Stimulated activated CD8-positive, alpha-beta memory T cell treated with anti-CD3 and anti-CD28 coated beads, Interleukin-12 subunit alpha, Interleukin-12 subunit beta, amount 100 ng/mL, for 4 hours (primary cell): ENCODE measurements around the gene LRRC8C.

Experiments
- DNase-seq: peaks from one replicate; pipeline ENCODE4 v3.0.0-alpha.2; 2020; ENCODE audit warnings: low read depth

Gene LRRC8C

DNA sequence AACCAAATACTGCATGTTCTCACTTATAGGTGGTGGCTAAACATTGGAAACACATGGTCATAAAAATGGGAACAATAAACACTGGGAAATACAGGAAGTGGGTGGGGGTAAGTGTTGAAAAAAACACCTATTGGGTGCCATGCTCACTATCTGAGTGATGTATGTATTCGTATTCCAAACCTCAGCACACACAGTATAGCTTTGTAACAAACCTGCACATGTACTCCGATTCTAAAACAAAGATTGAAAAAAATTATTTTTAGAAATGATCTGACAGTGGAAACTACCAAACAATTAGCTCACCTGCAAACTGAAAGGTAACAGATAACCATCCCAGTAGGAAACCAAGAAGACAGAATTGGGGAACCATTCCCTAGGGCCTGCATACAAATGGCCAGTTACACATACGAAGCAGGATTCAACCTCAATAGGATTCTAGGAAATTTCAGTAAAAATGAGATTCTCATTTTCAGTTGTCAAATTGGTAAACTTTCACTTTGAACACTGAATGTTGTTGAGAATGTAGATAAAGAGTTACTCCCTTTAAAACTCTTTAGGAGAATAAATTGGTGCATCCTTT, 99.8 kb downstream of the LRRC8C start:
- no peak for DNase-seq

DNA sequence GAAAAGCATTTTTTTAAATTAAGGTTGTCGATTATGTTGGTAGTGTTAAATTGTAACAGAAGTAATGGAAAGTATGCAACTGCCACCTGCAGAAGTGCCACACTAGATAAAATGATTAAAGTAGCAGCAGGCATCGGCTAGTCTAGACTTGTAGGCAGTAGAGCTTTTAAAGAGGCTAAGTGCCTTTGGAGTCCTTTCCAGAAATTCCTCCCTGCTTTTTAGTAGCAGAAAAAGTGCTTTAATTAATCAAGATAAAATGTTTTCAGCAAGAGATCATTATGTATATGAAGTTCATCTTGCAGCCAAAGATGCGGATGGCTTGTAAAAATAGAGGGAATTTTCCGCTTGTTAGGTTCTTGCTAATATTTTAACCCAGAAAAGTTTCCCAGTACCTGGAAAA, 100.8 kb downstream of the LRRC8C start:
- no peak for DNase-seq

DNA sequence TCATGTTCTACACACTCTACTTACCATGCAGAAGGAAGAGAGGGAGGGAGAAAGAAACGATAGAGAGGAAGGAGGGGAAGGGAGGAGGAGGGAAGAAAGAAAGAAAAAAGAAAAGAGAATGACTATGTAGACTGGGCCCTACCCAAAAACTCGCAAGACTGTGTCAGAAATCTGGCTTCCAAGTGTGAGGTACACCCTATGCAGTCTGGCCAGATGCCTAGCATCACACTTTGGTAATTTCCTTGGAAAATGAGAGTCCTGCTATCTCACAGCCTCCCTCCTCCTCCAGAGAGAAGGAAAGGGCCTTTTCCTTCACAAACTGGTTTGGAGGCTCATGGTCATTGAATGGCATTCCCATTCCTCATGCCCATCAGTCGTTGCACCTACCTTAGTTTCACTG, 101.5 kb downstream of the LRRC8C start:
- DNase-seq = no peak

DNA sequence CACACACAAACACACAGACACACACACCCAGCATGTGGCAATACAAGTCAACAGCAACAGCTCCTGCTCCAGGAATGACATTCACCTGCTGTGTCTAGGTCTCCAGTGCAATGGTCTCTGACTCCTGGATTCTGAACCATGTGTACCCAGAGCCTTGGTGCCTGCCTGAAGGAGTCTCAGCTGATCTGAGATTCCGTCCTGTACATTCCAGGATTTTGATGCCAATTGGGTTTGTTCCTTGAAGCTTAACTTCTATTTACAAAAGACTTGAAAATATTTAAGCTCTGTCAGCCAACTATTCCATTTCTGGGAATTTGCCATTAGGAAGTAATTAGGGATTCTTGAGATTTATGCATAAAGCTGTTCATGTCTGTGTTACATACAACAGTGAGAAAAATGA, 102.6 kb downstream of the LRRC8C start:
- DNase-seq = no peak

DNA sequence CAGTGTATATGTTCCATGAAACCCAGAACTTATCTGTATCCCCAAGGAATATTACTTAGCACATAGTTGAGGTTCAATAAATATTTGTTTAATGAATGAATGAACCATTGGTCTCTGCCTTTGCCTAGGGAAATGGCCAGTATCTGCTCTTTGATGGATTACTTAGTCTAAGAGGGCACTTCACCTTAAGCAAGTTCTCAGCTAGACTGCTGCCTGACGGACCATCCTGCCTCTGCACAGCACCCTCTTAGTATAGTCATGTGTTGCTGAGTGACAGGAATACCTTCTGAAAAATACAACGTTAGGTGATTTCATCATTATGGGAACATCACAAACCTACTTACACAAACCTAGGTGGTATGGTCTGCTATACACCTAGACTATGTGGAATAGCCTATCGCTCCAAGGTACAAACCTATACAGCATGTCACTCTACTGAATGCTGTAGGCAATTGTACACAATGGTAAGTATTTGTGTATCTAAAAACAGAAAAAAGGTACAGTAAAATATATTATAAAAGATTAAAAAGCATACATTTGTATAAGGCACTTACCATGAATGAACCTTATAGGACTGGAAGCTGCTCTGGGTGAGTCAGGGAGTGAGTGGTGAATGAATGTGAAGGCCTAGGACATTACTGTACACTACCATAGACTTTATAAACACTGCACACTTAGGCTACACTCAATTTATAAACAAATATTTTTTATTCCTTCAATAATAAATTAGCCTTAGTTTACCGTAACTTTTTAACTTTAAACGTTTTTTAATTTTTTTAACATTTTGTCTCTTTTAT, 104.2 kb downstream of the LRRC8C start:
- DNase-seq = no peak

DNA sequence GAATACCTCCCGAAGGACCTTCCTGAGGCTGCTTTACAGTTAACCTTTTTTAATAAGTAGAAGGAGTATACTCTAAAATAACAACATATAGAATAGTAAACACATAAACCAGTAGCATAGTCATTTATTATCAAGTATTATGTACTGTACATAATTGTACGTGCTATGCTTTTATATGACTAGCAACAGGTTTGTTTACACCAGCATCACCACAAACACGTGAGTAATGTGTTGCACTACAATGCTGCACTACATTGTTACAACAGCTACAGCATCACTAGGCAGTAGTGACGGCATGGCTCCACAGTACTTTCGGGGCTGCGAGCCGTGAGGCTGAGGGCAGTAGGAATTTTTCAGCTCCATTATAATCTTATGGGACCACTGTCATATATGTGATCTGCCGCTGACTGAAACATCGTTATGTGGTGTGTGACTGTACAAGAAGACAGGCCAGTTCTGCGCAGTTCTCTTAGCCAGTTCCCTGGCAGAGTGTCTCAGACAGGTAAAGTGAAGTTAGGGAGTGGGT, 105.1 kb downstream of the LRRC8C start:
- no peak for DNase-seq

DNA sequence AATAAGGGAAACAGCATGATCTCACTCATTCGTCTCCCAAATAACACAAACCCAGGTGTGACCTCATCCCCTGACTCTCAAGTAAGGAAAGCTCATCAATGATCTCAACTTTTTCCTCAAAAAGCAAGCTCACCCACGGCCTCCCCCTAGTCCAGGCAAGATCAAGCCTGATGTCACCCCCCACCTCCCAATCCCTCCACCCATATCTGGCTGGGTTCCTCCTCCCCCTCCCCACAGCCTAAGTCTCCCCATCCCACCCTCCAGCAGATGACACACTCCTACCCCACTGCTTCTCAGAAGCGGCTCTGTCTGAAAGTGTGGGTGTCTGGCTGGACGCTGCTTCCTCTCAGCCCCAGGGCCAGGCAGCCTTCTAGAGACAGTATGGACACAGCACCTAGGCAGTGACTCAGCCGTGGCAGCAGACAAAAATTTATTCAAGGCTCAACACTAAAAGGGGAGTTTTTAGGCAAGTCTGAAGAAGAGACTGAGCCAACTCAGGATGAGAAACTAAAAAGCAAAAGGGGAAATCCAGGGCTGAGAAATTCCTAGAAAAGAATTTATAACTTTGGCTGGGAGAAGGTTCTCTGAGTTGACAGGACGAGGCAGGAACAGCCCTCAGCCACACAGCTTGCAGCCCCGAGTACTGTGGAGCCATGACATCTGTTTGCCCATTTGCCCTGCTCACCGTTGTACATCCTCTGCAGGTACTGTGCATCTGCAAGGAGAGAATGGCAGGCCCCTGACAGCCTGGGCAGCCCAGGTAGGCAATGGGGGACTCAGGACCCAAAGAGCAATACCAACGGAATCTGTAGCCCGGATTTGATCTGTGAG, 106.3 kb downstream of the LRRC8C start:
- DNase-seq = no peak

DNA sequence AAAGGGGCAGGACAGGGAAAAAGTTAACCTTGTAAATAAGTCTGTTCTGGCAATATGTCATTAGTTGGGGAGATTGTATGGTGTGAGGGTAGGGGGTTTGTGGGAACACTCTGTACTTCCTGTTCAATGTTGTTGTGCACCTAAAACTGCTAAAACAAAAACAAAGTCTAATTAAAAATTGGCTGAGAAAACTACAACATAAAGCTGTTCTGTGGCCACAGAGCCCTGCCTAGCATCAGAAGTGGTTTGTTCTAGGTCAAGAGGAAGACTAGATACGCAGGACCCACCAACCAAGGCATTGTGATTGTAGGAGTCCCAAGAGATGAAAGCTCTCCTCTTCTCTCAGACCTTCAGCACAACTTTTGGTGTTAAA, 106.9 kb downstream of the LRRC8C start:
- DNase-seq = no peak

DNA sequence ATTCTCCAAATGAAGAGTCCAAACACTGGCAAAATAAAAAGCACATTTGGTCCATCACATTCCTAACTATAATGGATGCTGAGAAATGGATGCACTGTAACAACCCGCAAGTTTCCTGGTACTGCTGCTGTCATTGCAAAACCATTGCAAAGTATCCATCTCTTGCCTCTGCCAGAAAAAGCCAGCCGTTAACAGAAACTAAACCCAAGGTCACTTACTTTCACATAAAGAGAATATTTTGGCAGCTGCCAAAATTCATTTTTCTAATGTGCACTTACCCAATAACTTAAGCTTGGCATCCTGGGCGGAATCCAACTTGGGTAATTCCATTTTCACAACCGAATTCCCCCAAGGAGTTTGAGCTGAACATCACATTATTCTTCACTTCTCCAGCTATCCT, 110.9 kb downstream of the LRRC8C start:
- no peak for DNase-seq

DNA sequence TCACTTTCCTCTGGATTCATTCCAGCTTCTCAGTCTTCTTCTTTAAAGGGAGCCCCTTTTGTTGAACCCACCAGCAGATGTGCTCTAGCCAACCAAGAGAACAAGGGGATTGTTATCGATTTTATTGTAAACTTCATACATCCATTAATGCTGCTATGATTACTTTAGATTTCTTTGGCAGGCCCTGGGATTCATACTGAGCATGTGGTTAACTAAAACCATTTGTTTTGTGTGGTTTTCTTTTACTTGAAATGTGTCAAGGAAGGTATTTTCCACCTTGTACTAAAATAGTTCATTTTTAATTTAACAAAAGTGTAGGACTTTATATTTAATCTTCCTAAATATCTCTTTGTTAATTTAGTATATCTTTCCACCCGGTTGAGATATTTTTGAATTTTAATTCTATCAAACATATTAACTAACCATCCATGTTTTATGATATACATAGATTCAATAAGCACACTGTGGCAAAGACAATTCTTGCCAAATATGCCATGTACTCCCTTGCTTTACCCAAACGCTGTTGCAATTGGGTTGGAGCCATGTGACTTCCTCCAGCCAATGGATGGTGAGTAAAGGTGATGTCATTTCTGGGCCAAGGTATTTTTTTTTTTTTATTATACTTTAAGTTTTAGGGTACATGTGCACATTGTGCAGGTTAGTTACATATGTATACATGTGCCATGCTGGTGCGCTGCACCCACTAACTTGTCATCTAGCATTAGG, 113.7 kb downstream of the LRRC8C start:
- no peak for DNase-seq

DNA sequence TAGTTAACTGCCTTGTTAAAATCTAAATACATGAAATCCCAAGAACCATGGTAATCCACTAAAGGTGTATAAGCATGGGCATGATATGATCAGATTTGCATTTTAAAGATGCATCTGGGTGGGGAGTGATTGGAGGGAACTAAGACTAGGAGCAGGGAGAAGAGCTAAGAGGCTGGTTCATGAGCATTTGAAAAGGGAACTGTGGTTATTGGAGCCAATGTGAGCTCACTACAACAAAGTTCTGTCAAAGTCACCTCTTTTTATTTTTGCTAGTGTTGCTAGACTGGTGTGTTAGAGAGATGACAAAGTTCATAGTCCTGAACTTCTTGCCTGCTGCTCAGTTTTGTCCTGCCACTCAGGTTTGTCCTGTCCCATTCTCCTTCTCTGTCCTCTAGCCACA, 120.8 kb downstream of the LRRC8C start:
- no peak for DNase-seq

DNA sequence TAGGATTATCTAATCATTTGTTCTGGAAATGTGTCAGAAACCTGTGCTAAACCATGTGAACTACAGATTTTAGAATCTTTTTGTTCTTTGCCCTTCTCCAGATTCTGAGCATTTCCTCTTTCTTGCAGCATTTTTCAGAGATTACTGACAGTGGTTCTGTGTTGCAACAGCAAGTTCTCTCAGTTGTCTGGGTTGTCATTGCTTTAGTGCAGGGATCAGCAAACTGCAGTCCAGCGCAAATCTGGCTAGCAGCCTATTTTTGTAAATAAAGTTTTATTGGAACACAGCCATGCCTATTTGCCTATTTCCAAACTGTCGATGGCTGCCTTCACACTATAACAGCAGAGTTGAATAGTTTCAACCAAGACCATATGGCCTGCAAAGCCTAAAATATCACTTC, 121.6 kb downstream of the LRRC8C start:
- DNase-seq = no peak

DNA sequence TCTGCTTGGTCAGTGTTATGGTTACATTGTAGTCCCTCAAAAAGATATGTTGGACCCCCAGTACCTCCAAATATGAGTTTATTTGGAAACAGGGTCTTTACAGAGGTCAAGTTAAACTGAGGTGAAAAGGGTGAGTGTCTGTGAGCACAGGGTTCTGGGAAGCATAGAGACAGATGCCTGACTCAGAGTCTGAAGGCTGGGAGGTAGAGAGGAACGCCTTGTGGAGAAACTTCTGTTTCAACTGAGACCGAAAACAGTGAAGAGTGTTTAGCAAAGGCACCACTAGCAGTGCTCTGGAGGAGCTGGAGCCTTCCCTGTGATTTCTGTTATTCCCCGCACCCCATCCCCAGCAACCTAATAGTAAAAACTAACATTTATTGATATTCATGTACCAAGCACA, 122.7 kb downstream of the LRRC8C start:
- no peak for DNase-seq

DNA sequence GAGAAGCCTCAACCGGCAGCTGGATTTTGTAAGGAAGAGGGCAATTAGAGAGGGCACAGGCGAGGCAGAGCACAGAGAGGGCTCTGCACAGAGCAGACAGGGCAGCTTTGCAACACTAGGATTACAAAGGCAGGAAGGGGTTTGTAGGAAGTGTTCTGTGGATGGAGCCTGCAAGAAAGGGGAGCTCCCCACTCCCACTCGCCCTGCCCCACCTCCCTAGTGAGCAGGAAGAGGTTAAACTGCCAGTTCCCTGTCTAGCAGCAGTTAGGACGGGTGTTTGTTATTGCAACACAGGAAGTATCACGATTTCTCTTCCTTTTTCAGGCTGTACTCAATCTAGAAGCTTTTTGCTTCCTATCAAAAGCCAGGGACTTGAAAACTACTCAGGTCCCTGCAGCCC, 124.6 kb downstream of the LRRC8C start:
- no peak for DNase-seq

DNA sequence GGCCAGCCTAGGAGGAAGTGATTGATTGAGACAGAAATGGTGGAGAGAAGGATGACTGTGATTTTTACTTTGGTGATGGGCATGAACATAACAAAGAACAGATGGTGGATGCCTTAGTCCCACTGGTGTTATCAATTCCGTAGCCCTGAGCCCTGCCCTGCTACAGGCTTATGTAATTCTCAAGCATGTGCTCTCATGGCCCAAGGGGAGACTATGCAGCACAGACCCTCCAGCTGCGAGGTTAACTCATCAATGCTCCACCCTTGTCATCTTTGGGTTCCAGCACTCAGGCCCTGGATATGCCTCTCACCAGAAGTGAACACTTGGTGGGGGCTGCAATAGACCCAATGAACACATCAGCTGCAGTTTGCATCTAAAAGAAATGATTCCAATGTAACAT, 125.2 kb downstream of the LRRC8C start:
- no peak for DNase-seq

DNA sequence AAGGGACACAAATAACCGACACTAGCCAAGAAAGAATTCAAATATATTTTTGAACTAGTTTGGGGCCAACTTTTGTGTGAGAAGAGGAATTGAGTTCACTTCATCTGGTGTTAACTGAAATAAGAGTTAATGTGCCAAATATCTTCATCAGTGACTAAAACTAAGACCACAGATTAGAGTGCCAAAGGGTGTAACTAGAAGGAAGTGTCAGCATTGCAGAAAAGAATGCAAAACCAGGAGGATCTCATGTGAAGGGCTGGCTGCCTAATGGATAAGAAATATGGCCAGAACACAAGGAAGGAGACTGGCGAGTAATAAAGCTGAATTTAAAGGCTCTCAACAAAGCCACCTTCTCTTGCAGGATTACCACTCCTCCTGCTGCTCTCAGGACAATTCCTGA, 126.1 kb downstream of the LRRC8C start:
- DNase-seq = no peak

DNA sequence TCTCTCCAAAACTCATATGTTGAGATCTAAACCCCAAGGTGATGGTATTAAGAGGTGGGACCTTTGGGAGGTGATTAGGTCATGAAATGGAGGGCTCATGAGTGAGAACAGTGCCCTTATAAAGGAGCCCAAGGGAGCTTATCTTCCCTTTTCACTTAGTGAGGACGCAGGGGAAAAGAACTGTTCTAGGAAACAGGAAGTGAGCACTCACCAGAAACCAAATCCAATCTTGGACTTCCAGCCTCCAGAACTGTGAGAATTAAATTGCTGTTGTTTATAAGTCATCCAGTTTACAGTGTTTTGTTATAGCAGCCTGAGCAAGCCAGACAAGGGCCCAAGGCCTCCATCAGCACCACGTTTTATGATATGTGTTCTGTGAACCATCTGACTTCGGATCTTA, 127.6 kb downstream of the LRRC8C start:
- no peak for DNase-seq

DNA sequence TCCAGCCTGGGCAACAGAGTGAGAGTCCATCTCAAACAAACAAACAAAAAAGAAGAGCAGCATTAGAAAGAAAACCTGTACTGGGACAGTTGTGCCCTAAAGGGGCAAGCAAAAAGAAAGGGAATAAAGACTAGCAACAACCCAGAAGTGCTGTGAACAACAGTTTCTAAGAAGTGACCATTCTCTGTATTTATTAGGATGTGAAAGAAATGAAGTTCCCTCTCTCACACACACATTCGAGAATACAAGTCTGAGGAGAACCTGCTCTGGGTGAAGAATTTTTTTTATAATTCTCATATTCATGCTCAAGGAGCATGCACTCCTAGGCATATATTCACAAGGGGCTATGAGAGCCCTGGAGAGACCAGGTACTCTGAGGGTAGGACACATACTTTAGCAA, 128.4 kb downstream of the LRRC8C start:
- no peak for DNase-seq

DNA sequence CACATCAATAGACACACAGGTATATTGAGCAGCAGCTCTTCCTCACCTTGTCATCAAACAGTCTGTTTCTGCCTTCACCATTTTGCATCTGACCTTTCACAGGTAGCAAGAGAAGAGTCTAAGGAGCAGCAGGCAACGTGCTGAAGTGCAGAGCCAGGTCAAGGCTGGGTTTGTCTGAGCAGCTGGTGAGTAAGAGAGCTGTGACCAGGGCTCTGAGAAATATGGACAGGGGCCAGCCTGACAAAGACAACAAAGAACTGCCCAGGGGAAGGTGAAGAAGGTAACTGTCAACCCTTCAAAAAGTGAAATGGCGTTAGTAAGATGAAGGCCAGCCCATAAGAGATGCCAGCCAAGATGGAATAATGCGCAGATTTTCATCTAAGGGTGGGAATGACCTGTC, 129.0 kb downstream of the LRRC8C start:
- DNase-seq = no peak

DNA sequence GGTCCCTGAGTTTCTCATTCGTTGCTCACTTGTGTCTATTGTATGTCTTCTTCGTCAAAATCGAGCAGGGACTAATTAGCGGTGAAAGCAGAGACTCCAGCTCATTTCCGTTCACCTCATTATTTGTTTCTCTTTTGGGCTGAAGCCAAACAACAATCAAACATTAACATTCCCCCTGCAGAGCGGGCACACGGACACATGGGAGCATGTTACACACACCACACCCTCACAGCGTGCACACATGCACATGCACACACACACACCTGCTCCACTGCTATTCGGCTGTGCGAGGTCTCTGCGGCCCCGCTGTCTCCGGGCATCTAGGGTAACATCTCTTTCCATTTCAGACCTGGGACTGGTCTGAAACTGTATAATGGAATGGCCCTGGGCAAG, 129.5 kb downstream of the LRRC8C start:
- no peak for DNase-seq

DNA sequence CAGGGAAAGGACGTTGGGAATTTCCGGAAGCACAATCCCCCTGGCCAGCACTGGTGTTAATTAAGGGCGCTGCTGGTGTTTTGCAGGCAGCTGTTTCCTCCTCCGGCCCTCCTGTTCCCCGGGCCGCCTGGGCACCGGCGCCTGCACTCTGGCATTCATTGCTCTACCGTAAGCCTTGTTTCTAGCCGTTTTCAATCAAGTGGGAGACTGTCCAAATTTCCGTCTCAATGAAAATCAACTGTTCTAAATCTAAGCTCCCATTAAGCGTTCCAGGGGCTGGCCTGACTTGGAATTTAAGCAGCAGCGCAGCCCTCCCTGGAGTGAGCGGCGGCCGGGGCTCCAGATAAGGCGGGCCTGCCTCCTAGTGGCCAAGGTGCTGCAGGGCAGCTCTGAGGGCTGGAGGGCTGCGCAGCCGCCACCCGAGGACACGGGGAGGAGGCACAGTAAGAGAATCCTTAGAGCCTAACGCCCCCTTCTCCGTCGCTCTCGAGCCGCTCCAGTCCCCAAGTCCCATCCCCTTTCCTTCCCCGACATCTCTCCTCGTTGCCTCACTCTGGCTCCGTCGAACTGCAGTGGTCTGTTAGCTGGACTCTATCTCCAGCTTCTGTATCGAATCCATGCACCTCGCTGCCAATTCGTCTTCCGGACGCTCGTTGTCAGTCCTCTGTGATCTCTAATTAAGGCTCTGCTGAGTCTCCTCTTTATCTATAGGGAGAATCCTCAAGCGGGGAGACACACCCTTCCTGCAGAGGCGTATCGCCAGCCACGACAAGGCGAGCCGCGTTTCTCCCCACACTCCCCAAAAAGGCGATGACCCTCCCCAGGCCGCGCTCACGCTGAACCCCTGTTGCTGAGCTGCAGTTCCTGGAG, 130.1 kb downstream of the LRRC8C start:
- peak; percentile 71 for DNase-seq

DNA sequence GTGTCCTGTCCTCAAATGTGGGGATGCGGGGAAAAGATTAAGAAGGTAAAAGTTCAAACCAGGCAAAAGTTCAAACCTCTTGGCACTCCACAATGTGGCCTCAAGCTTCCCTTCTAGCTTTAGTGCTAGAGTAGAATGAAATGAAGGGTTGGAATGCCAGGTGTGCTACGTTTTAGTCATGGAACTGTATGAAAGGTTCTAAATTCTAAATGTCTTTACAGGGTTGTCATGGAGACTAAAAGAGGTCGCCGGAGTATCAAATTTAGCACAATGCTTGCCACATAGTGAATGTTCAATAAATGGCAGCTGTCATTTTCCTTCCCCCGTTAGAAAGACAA, 130.7 kb downstream of the LRRC8C start:
- no peak for DNase-seq
